ENCODE results near the gene CDCA3.

Gene CDCA3

GRCh38 chr12:6854036-6854435 is 3.0 kb upstream of the CDCA3 start:
- DNase-seq (ENCODE audit: low read depth): no peak
- TF ChIP-seq CTCF (IDR thresholded peaks at IDR 0.05; ENCODE audit: insufficient read depth, low read depth, low read length, missing control alignments): no peak
- no peak overlapping the region for H3K4me3 ChIP-seq (ENCODE audit: low read length)

GRCh38 chr12:6853626-6854025 is 2.5 kb upstream of the CDCA3 start:
- no peak for TF ChIP-seq CTCF (IDR thresholded peaks at IDR 0.05; ENCODE audit: insufficient read depth, low read depth, low read length, missing control alignments)
- H3K4me3 ChIP-seq (ENCODE audit: low read length): peak overlapping the region; percentile 97
- no peak for DNase-seq (ENCODE audit: low read depth)

GRCh38 chr12:6852651-6853354 is 1.7 kb upstream of the CDCA3 start:
- H3K4me3 ChIP-seq (ENCODE audit: low read length): peak overlapping the region; percentile 97
- TF ChIP-seq CTCF (IDR thresholded peaks at IDR 0.05; ENCODE audit: insufficient read depth, low read depth, low read length, missing control alignments): no peak
- peak; percentile 90 for DNase-seq (ENCODE audit: low read depth)

- TF ChIP-seq CTCF (IDR thresholded peaks at IDR 0.05; ENCODE audit: insufficient read depth, low read depth, low read length, missing control alignments): no peak
- peak; percentile 100 for DNase-seq (ENCODE audit: low read depth)
Observed at GRCh38 chr12:6851921-6852650, 1.0 kb upstream of the CDCA3 start, which contains the start of gene USP5. TSS of gene USP5 (plus strand) at chr12:6852150. CDS start at chr12:6852180, 30 bp downstream.

GRCh38 chr12:6850796-6851152 is 312 bp downstream of the CDCA3 start:
- no peak for TF ChIP-seq CTCF (IDR thresholded peaks at IDR 0.05; ENCODE audit: insufficient read depth, low read depth, low read length, missing control alignments)
- peak overlapping the region; percentile 97 for H3K4me3 ChIP-seq (ENCODE audit: low read length)
- DNase-seq (ENCODE audit: low read depth): no peak

More at GRCh38 chr12:6851921-6852650, 1.0 kb upstream of the CDCA3 start, which contains the start of gene USP5:
- H3K4me3 ChIP-seq (ENCODE audit: low read length): peak within 1 kb of the TSS; percentile 97

- no peak for DNase-seq (ENCODE audit: low read depth)
- TF ChIP-seq CTCF (IDR thresholded peaks at IDR 0.05; ENCODE audit: insufficient read depth, low read depth, low read length, missing control alignments): no peak
- H3K4me3 ChIP-seq (ENCODE audit: low read length): peak overlapping the region; percentile 97
Observed at GRCh38 chr12:6849976-6850560, 1.0 kb downstream of the CDCA3 start.

Data from epithelial cell of esophagus (primary cell).